ENCODE data around the gene LIN7A.

- no peak for TF ChIP-seq POLR2A (IDR thresholded peaks at IDR 0.05)
- TF ChIP-seq CTCF (IDR thresholded peaks at IDR 0.05) = no peak
Observed at GRCh38 chr12:80864046-80864735, 73.5 kb downstream of the LIN7A start.
